NCI-H1105 (cell line): ENCODE measurements around the gene HFE.

ENCODE experiments used
- DNase-seq: peaks from one replicate; lab custom pipeline; 2025; lab: John Stamatoyannopoulos, UW

Gene HFE

GRCh38 chr6:26136321-26136720, 49.1 kb downstream of the HFE start:
- no peak for DNase-seq

GRCh38 chr6:26140254-26140966, 53.2 kb downstream of the HFE start:
- no peak for DNase-seq

- DNase-seq, result no peak
These were observed 53.7 kb downstream of the HFE start for GRCh38 chr6:26140967-26141294.

- no peak for DNase-seq
These were observed 54.2 kb downstream of the HFE start for GRCh38 chr6:26141378-26141904.

GRCh38 chr6:26142026-26142425, 54.8 kb downstream of the HFE start:
- DNase-seq, result no peak
